ENCODE results near the gene EYA3. TPM values are rescaled to one million over a fixed set of nuclear protein-coding genes. Genes with fewer than 3 reads are reported as not detected.

EYA3 gene
- total and polyA plus RNA-seq, 2 of the 8 experiments (the other 6 are each of a cell fraction or from before 2014, with no cell fraction given), result 15.0 to 33.9 TPM

GRCh38 chr1:27979859-27980201, 108.6 kb downstream of the EYA3 start:
- no peak for DNase-seq (ENCODE audit: low read depth in 1 of 2, low spot score in 2 of 2)
- WGBS, 2 experiments (ENCODE audit: extremely low coverage in 1 of 2, insufficient coverage in 1 of 2, insufficient read length in 1 of 2, insufficient replicate concordance in 2 of 2, low coverage in 1 of 2, low lambda C conversion rate in 2 of 2, missing lambda C conversion rate in 1 of 2), result 75% methylated on average over 2 of the region's 2 CpGs; no CpG with 5 or more reads in 1 of the 2 experiments
- Histone ChIP-seq H4K5ac (ENCODE audit: insufficient read length, low read depth, low read length) (no peak overlapping the region), H2BK12ac (ENCODE audit: low read depth, low read length) (no peak overlapping the region), H4K91ac (replicated peaks; ENCODE audit: insufficient read length, low read length) (no peak overlapping the region), H3K4me2 (ENCODE audit: insufficient read depth in 1 of 2, low read depth in 2 of 2, low read length in 2 of 2) (no peak overlapping the region), H3K18ac (ENCODE audit: extremely low read depth, low read length) (no peak overlapping the region), H3K79me1 (ENCODE audit: low read depth, low read length) (no peaks in the 10 kb centered on the region), H2AK5ac (ENCODE audit: low read depth, low read length) (no peak overlapping the region), H4K20me1 (replicated peaks in 1 of 2; ENCODE audit: control insufficient read depth in 1 of 2, insufficient read depth in 2 of 2, low read length in 2 of 2) (no peaks in the 10 kb centered on the region), H2BK5ac (ENCODE audit: low read depth, low read length) (no peak overlapping the region), H3K4ac (replicated peaks; ENCODE audit: insufficient read length, low read depth, low read length) (no peak overlapping the region), H3K56ac (replicated peaks; ENCODE audit: insufficient read length, low read depth, low read length) (no peak overlapping the region), H3K23me2 (ENCODE audit: low read depth, low read length) (no peaks in the 10 kb centered on the region), H3K4me1 (replicated peaks in 1 of 4; ENCODE audit: control insufficient read depth in 3 of 4, insufficient read depth in 4 of 4, low read length in 3 of 4) (no peaks in the 10 kb centered on the region), H3K9ac (replicated peaks in 1 of 4; ENCODE audit: extremely low read depth in 1 of 4, low read depth in 3 of 4, low read length in 3 of 4) (no peak overlapping the region), H3K9me3 (ENCODE audit: insufficient read depth in 2 of 2, low read depth in 1 of 2, low read length in 1 of 2) (no peaks in the 10 kb centered on the region), H3K23ac (ENCODE audit: insufficient read length) (no peak overlapping the region), H3K14ac (ENCODE audit: insufficient read length) (no peak overlapping the region), H2BK15ac (ENCODE audit: low read length) (no peak overlapping the region), H3K27me3 (replicated peaks in 1 of 4; ENCODE audit: control insufficient read depth in 3 of 4, extremely low read depth in 1 of 4, insufficient read depth in 3 of 4, low read length in 3 of 4) (no peaks in the 10 kb centered on the region), H2BK20ac (ENCODE audit: low read length) (no peak overlapping the region), H3K79me2 (ENCODE audit: control insufficient read depth in 1 of 2, insufficient read depth in 2 of 2, low read length in 2 of 2) (no peaks in the 10 kb centered on the region), H3K36me3 (ENCODE audit: control insufficient read depth in 2 of 4, insufficient read depth in 4 of 4, low read length in 3 of 4) (no peaks in the 10 kb centered on the region; a peak in 1 of 8 replicates), H4K8ac (ENCODE audit: extremely low read depth, insufficient read depth, low read length) (no peak overlapping the region), H3K27ac (ENCODE audit: low read depth, low read length) (no peak overlapping the region), H3K4me3 (ENCODE audit: extremely low read depth in 1 of 4, insufficient read depth in 2 of 4, low read depth in 3 of 4, low read length in 4 of 4) (no peak overlapping the region), H2AFZ (ENCODE audit: low read length) (no peak overlapping the region), H2BK120ac (replicated peaks; ENCODE audit: low read depth, low read length) (no peak overlapping the region)
- CTCF ChIA-PET (ENCODE audit: partially characterized antibody), result interaction anchor here (1.2 to 4.1 kb wide), 12 partner anchors 8 to 122 kb away, joined by 3 to 18 read pairs (median 5); no protein-coding TSS in a partner anchor
- POLR2A ChIA-PET (ENCODE audit: partially characterized antibody), result interaction anchor here (0.5 to 1.4 kb wide), 3 partner anchors 9 to 722 kb away, joined by 3 to 4 read pairs (median 3); partner anchors contain the start of gene XKR8
- FAIRE-seq, result no peak
- no peak for TF ChIP-seq CBX8 (IDR thresholded peaks at IDR 0.05; ENCODE audit: borderline replicate concordance, low read depth, low read length)
- no peak for TF ChIP-seq TAF7 (optimal IDR thresholded peaks at IDR 0.05; ENCODE audit: borderline replicate concordance, low read depth, low read length)
- TF ChIP-seq CTCF (IDR thresholded peaks at IDR 0.05; ENCODE audit: control extremely low read depth in 1 of 3, insufficient read depth in 1 of 3, low read depth in 1 of 3, low read length in 3 of 3), result no peak
- no peak for TF ChIP-seq EP300 (IDR thresholded peaks at IDR 0.05; ENCODE audit: borderline replicate concordance in 1 of 2, low read depth in 2 of 2, low read length in 2 of 2)

Data from H1 (cell line).